IMR-90 (cell line): ENCODE results near the gene SNX21.

Experiments used
- MAFK ChIP-seq: IDR thresholded peaks from 2 replicates; pipeline ENCODE4 v1.6.1; 2012; ENCODE audit warnings: low read depth, low read length, improper control_type of control experiment
- MXI1 ChIP-seq: IDR thresholded peaks from 2 replicates; pipeline ENCODE4 v1.6.1; 2012; ENCODE audit warnings: low read depth, mild to moderate bottlenecking, low read length, moderate library complexity, borderline replicate concordance
- POLR2A ChIP-seq: IDR thresholded peaks from 2 replicates; pipeline ENCODE4 v1.6.1; 2012; ENCODE audit warnings: mild to moderate bottlenecking, low read depth, low read length
- RAD21 ChIP-seq: IDR thresholded peaks from 2 replicates; pipeline ENCODE4 v1.6.1; 2012; ENCODE audit warnings: low read length, improper control_type of control experiment
- SMC3 ChIP-seq: fragments of 150-350 bp; IDR thresholded peaks from 2 replicates; pipeline ENCODE4 v1.6.1; 2016; ENCODE audit warnings: low read depth, mild to moderate bottlenecking, antibody characterized with exemption, low read length, moderate library complexity
- USF2 ChIP-seq: fragments of 150-350 bp; IDR thresholded peaks from 2 replicates; pipeline ENCODE4 v1.6.1; 2017; ENCODE audit warnings: mild to moderate bottlenecking, antibody characterized with exemption, low read length, low read depth
- TF ChIP-seq, protein P1 (sequence below): conservative IDR thresholded peaks from 2 replicates; pipeline ENCODE4 v1.5.1; 2012; ENCODE audit warnings: mild to moderate bottlenecking, low read depth, low read length, improper control_type of control experiment
- TF ChIP-seq, protein P2 (sequence below): fragments of 150-350 bp; IDR thresholded peaks from 2 replicates; pipeline ENCODE4 v1.6.1; 2016; ENCODE audit warnings: low read depth, mild to moderate bottlenecking, low read length, moderate library complexity, borderline replicate concordance

DNA sequence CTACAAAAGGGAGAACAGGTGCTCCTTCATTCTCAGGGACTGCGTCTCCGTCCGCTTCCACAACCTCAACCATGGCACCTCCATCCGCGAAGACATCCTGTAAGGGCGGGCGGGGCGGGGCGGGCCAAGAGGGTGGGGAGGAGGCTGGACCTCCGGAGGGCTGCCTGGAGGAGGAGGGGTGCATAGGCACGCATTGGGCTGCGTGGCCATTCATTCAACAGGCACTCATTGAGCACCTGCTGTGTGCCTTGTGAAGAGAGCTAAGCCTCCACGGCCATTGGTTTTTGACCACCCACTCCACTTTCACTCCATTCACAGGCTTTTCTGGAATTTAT is 24.2 kb downstream of the SNX21 start:
- TF ChIP-seq, protein P1, sequence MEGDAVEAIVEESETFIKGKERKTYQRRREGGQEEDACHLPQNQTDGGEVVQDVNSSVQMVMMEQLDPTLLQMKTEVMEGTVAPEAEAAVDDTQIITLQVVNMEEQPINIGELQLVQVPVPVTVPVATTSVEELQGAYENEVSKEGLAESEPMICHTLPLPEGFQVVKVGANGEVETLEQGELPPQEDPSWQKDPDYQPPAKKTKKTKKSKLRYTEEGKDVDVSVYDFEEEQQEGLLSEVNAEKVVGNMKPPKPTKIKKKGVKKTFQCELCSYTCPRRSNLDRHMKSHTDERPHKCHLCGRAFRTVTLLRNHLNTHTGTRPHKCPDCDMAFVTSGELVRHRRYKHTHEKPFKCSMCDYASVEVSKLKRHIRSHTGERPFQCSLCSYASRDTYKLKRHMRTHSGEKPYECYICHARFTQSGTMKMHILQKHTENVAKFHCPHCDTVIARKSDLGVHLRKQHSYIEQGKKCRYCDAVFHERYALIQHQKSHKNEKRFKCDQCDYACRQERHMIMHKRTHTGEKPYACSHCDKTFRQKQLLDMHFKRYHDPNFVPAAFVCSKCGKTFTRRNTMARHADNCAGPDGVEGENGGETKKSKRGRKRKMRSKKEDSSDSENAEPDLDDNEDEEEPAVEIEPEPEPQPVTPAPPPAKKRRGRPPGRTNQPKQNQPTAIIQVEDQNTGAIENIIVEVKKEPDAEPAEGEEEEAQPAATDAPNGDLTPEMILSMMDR, result no peak
- no peak for TF ChIP-seq MXI1
- TF ChIP-seq USF2, result no peak
- TF ChIP-seq POLR2A, result no peak
- TF ChIP-seq MAFK, result no peak
- TF ChIP-seq, protein P2, sequence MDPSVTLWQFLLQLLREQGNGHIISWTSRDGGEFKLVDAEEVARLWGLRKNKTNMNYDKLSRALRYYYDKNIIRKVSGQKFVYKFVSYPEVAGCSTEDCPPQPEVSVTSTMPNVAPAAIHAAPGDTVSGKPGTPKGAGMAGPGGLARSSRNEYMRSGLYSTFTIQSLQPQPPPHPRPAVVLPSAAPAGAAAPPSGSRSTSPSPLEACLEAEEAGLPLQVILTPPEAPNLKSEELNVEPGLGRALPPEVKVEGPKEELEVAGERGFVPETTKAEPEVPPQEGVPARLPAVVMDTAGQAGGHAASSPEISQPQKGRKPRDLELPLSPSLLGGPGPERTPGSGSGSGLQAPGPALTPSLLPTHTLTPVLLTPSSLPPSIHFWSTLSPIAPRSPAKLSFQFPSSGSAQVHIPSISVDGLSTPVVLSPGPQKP, result no peak
- no peak for TF ChIP-seq RAD21
- TF ChIP-seq SMC3, result no peak
